Uterus (tissue), 2 donors: ENCODE results near the gene PDS5B.

Experiments used
- CTCF ChIP-seq, 4 experiments: fragments of 200-600 bp in 2 of 4; fragments of 450-650 bp in 2 of 4; sonication (generic) in 2 of 4; IDR thresholded peaks; one replicate each; pipeline ENCODE4 v1.5.1; 2016 to 2019; ENCODE audit warnings: antibody characterized with exemption in 4 of 4, mild to moderate bottlenecking in 2 of 4, moderate library complexity in 1 of 4
- POLR2A ChIP-seq, 2 donors: fragments of 450-650 bp; IDR thresholded peaks; one replicate each; pipeline ENCODE4 v1.6.1; 2016; ENCODE audit warnings: antibody characterized with exemption in 2 of 2, mild to moderate bottlenecking in 1 of 2, moderate library complexity in 1 of 2

- no peak for TF ChIP-seq POLR2A (IDR thresholded peaks at IDR 0.05)
- TF ChIP-seq CTCF (IDR thresholded peaks at IDR 0.05) = no peak
These were observed 144.8 kb downstream of the PDS5B start for GRCh38 chr13:32731074-32731473.
